Natural killer cell (primary cell): ENCODE results near the gene EMILIN3. TPM values are rescaled to one million over a fixed set of nuclear protein-coding genes. Genes with fewer than 3 reads are reported as not detected.

Source experiments
- ATAC-seq, 3 donors: fragments of 150-1000 bp in 2 of 3; fragments of 200-7000 bp in 1 of 3; cut with Tn5 transposase; 1 replicate in 1 of 3; 2 replicates in 2 of 3; pipeline ENCODE4 v1.10.0; 2021; ENCODE audit warnings: mild to moderate bottlenecking in 2 of 3, moderate library complexity in 2 of 3
- DNase-seq, 2 donors: peaks; one replicate each; pipeline versions ENCODE4 v3.0.0 to v3.0.0-alpha.2; 2013 to 2021; ENCODE audit warnings: mixed read lengths in 1 of 2
- H3K27ac ChIP-seq: one replicate; pipeline ENCODE4 v1.5.1; 2013; ENCODE audit warnings: mild to moderate bottlenecking, low read length
- H3K27me3 ChIP-seq: one replicate; pipeline ENCODE4 v1.6.1; 2013; ENCODE audit warnings: low read length; ENCODE audit not compliant: control insufficient read depth, insufficient read depth
- H3K36me3 ChIP-seq: one replicate; pipeline ENCODE4 v1.6.1; 2013; ENCODE audit warnings: low read length; ENCODE audit not compliant: control insufficient read depth, insufficient read depth
- H3K4me1 ChIP-seq: one replicate; pipeline ENCODE4 v1.6.1; 2013; ENCODE audit warnings: low read length; ENCODE audit not compliant: control insufficient read depth, insufficient read depth
- H3K4me3 ChIP-seq: one replicate; pipeline ENCODE4 v1.5.1; 2013; ENCODE audit warnings: low read length
- H3K9me3 ChIP-seq: one replicate; pipeline ENCODE4 v1.6.1; 2013; ENCODE audit warnings: low read length; ENCODE audit not compliant: control insufficient read depth, insufficient read depth
- H3K27ac Mint-ChIP-seq, 2 donors: one replicate each; pipeline ENCODE4 v1.8.0; 2022; ENCODE audit warnings: mild to moderate bottlenecking in 2 of 2, mixed read lengths in 2 of 2, moderate library complexity in 1 of 2
- H3K27me3 Mint-ChIP-seq, 2 donors: one replicate each; pipeline ENCODE4 v1.8.0; 2022; ENCODE audit warnings: low read depth in 2 of 2, mixed read lengths in 2 of 2
- H3K36me3 Mint-ChIP-seq: one replicate; pipeline ENCODE4 v1.8.0; 2022; ENCODE audit warnings: mixed read lengths
- H3K4me1 Mint-ChIP-seq, 2 donors: one replicate each; pipeline ENCODE4 v1.8.0; 2022; ENCODE audit warnings: mixed read lengths in 2 of 2
- H3K4me3 Mint-ChIP-seq: one replicate; pipeline ENCODE4 v1.8.0; 2022; ENCODE audit warnings: mild to moderate bottlenecking, moderate library complexity, mixed read lengths
- H3K9me3 Mint-ChIP-seq, 2 donors: one replicate each; pipeline ENCODE4 v1.8.0; 2022; ENCODE audit warnings: mixed read lengths in 2 of 2
- WGBS: methylation state at CpG from one replicate; pipeline ENCODE4 v1.1.7; 2013; ENCODE audit warnings: missing lambda C conversion rate; ENCODE audit not compliant: insufficient coverage; 5-methylcytosine and 5-hydroxymethylcytosine counted together
- intact Hi-C: fragments of 100-400 bp; cut with micrococcal nuclease; formaldehyde crosslinking; loops from one replicate; pipeline ENCODE4 v1.14.2; 2022
- total RNA-seq, 4 donors: library from RNA; stranded (reverse); fragments of 120-200 nt in 1 of 4; gene quantifications; one replicate each; pipeline versions ENCODE4 v1.2.3 to v1.2.4, GENCODE V29; 2013 to 2022
- TF ChIP-seq, protein P1 (sequence below): fragments of 200-600 bp; IDR thresholded peaks from one replicate; pipeline ENCODE4 v1.8.0; 2022; ENCODE audit warnings: antibody characterized with exemption

EMILIN3 gene
- total RNA-seq, 3 donors from 2014 or later (not counting 1 experiment from before 2014, with no cell fraction given), result not detected

DNA sequence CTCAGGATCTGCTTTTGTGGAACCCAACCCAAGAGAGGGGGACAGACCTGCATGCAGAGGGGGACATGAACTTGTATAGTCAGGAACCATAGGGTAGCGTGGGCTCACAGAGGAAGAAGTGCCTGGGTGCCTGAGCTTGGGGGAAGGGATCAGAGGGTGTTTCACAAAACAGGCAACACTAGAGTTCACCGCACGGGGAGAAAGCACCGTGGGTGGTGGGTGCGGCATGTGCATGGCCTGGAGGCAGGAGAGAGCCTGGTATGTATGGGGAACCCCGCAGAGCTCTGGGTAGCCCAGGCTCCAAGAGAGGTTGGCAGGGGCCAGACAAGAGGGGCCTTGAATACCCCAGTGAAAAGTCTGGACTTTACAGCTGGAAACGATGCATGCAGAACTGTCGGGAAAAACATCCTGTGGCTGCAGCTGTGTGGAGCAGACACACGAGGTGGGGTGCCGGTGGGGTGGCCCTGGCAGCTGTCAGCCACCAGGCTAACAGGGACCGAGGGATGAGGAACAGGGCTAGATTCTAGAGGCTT is 6.7 kb upstream of the EMILIN3 start:
- peaks cover 37% of the 10 kb centered on the region in 2 donors for H3K27me3 Mint-ChIP-seq
- no peak overlapping the region for H3K27ac ChIP-seq
- TF ChIP-seq, protein P1, sequence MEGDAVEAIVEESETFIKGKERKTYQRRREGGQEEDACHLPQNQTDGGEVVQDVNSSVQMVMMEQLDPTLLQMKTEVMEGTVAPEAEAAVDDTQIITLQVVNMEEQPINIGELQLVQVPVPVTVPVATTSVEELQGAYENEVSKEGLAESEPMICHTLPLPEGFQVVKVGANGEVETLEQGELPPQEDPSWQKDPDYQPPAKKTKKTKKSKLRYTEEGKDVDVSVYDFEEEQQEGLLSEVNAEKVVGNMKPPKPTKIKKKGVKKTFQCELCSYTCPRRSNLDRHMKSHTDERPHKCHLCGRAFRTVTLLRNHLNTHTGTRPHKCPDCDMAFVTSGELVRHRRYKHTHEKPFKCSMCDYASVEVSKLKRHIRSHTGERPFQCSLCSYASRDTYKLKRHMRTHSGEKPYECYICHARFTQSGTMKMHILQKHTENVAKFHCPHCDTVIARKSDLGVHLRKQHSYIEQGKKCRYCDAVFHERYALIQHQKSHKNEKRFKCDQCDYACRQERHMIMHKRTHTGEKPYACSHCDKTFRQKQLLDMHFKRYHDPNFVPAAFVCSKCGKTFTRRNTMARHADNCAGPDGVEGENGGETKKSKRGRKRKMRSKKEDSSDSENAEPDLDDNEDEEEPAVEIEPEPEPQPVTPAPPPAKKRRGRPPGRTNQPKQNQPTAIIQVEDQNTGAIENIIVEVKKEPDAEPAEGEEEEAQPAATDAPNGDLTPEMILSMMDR, result no peak
- no peaks in the 10 kb centered on the region for H3K9me3 Mint-ChIP-seq
- peaks cover 6% of the 10 kb centered on the region for H3K9me3 ChIP-seq
- H3K4me3 Mint-ChIP-seq, result no peak overlapping the region
- no peaks in the 10 kb centered on the region for H3K36me3 ChIP-seq
- H3K27ac Mint-ChIP-seq, result no peak overlapping the region
- intact Hi-C loops, result no loop called here
- no peaks in the 10 kb centered on the region for H3K4me1 ChIP-seq
- ATAC-seq, result no peak
- no peaks in the 10 kb centered on the region for H3K27me3 ChIP-seq
- no peak for DNase-seq
- no peaks in the 10 kb centered on the region for H3K36me3 Mint-ChIP-seq
- H3K4me3 ChIP-seq, result no peak overlapping the region
- 81% methylated on average over 11 of the region's 11 CpGs for WGBS
- no peaks in the 10 kb centered on the region for H3K4me1 Mint-ChIP-seq

DNA sequence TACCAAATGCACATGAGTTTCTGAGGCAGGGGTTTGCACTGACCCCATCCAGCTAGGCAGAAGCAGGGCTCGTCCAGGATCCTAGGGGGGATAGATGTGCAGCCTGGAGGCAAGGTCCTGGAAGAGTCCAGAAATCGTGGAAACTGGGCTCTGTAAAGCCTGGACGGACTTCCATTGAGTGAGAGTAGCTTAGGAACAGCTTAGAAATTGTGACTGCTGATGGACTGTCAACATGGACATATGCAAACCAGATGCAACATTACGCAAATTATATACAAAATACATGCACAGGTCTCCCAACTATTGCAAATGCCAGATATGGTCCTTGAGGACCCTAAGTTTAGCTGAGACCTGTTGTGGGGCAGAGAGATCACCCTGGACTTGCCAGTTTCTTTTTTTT is 4.8 kb upstream of the EMILIN3 start:
- no peak overlapping the region for H3K4me3 Mint-ChIP-seq
- Histone ChIP-seq H3K27me3 (peaks cover 5% of the 10 kb centered on the region), H3K9me3 (peaks cover 6% of the 10 kb centered on the region), H3K4me3 (no peak overlapping the region), H3K27ac (no peak overlapping the region), H3K36me3 (no peaks in the 10 kb centered on the region), H3K4me1 (no peaks in the 10 kb centered on the region)
- H3K36me3 Mint-ChIP-seq, result no peaks in the 10 kb centered on the region
- ATAC-seq (no peak), DNase-seq (no peak)
- TF ChIP-seq, protein P1, result no peak
- H3K27ac Mint-ChIP-seq, result no peak overlapping the region
- H3K9me3 Mint-ChIP-seq, result no peaks in the 10 kb centered on the region
- peaks cover 32 to 41% of the 10 kb centered on the region in 2 donors for H3K27me3 Mint-ChIP-seq
- WGBS, result 80% methylated on average over 4 of the region's 4 CpGs
- intact Hi-C loops, result no loop called here
- no peaks in the 10 kb centered on the region for H3K4me1 Mint-ChIP-seq

- intact Hi-C loops, result no loop called here
- H3K27ac ChIP-seq, result no peak overlapping the region
- peaks cover 5% of the 10 kb centered on the region for H3K27me3 ChIP-seq
- no peak for DNase-seq
- H3K36me3 ChIP-seq, result no peaks in the 10 kb centered on the region
- no peaks in the 10 kb centered on the region for H3K9me3 Mint-ChIP-seq
- no peak overlapping the region for H3K4me3 Mint-ChIP-seq
- H3K9me3 ChIP-seq, result peaks cover 6% of the 10 kb centered on the region
- peaks cover 39 to 46% of the 10 kb centered on the region in 2 donors for H3K27me3 Mint-ChIP-seq
- no peaks in the 10 kb centered on the region for H3K4me1 Mint-ChIP-seq
- no peak for ATAC-seq
- H3K4me3 ChIP-seq, result no peak overlapping the region
- WGBS, result 75% methylated on average over 5 of the region's 5 CpGs
- H3K36me3 Mint-ChIP-seq, result no peaks in the 10 kb centered on the region
- no peaks in the 10 kb centered on the region for H3K4me1 ChIP-seq
- TF ChIP-seq, protein P1, result no peak
- H3K27ac Mint-ChIP-seq, result no peak overlapping the region
Measured at GRCh38 chr20:41370176-41370575, 3.6 kb upstream of the EMILIN3 start.

GRCh38 chr20:41369673-41370072 is 3.1 kb upstream of the EMILIN3 start:
- H3K4me3 Mint-ChIP-seq, result no peak overlapping the region
- DNase-seq (no peak), ATAC-seq (no peak)
- WGBS, result 47% methylated on average over 2 of the region's 2 CpGs
- Histone ChIP-seq H3K36me3 (no peaks in the 10 kb centered on the region), H3K4me3 (no peak overlapping the region), H3K27ac (no peak overlapping the region), H3K4me1 (no peaks in the 10 kb centered on the region), H3K9me3 (peaks cover 6% of the 10 kb centered on the region), H3K27me3 (peaks cover 5% of the 10 kb centered on the region)
- H3K27ac Mint-ChIP-seq, result no peak overlapping the region
- H3K36me3 Mint-ChIP-seq, result no peaks in the 10 kb centered on the region
- no peaks in the 10 kb centered on the region for H3K9me3 Mint-ChIP-seq
- peaks cover 44 to 51% of the 10 kb centered on the region in 2 donors for H3K27me3 Mint-ChIP-seq
- peaks cover 0 to 2% of the 10 kb centered on the region in 2 donors for H3K4me1 Mint-ChIP-seq
- intact Hi-C loops, result no loop called here
- TF ChIP-seq, protein P1, result no peak
